Bronchial smooth muscle cell (primary cell): ENCODE results near the gene SPATA31A3. TPM values are rescaled to one million over a fixed set of nuclear protein-coding genes. Genes with fewer than 3 reads are reported as not detected.

ENCODE experiments used
- total RNA-seq: library from RNA; depleted of rRNA; stranded (reverse); fragments of >200 nt; gene quantifications from 2 replicates; pipeline ENCODE4 v1.2.1, GENCODE V29; 2014

SPATA31A3 gene
- not detected in 2 replicates for total RNA-seq

DNA sequence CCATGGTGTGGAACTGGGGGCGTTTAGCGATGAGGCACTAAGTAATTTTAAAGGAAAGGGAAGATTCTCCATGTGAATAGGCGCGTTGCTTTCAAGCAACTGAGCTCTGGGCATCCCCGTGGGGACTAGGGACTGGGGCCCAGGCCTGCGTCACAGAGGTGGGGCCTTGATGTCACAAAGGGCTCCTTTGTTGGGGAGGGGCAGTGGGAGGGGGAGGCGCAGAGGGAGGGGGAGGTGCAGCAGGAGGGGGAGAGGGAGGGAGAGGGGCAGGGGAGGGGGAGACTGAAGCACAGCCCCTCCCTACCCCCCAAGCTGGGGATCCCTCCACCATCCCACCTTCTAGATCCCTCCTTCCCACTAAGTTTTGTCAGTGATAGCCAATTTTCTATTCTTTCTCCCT lies at the start of gene SPATA31A3:
Gene SPATA31A3, minus strand, starts transcription at position 101 of the 400 bp plus-strand sequence. Its CDS starts 29 bp downstream, at position 72.

Other genes with a start within 250 kb of the SPATA31A3 start
- 3.9 and 4.6 TPM in 2 replicates for gene ZNF658, start 91.8 kb downstream of the SPATA31A3 start, total RNA-seq